NCI-H2029 treated with DMSO at 0.1 percent for 48 hours (cell line): ENCODE results near the gene NSMF.

Experiments used
- DNase-seq: peaks from one replicate; lab custom pipeline; 2025; lab: John Stamatoyannopoulos, UW

The NSMF gene

GRCh38 chr9:137445930-137446431 is 13.2 kb downstream of the NSMF start:
- no peak for DNase-seq

GRCh38 chr9:137445275-137445807 is 13.8 kb downstream of the NSMF start:
- DNase-seq: peak; percentile 21

- DNase-seq: no peak
Measured at GRCh38 chr9:137444106-137444790, 14.9 kb downstream of the NSMF start.

GRCh38 chr9:137441935-137442321 is 17.2 kb downstream of the NSMF start:
- DNase-seq: no peak

- DNase-seq: no peak
Measured at GRCh38 chr9:137441289-137441934, 17.7 kb downstream of the NSMF start, which contains the start of gene ENTPD8. ENTPD8 (minus strand) TSS chr9:137441357; CDS start chr9:137438285, 3,072 bp downstream.

GRCh38 chr9:137439158-137439714 is 19.9 kb downstream of the NSMF start:
- no peak for DNase-seq

GRCh38 chr9:137438591-137439157 is 20.5 kb downstream of the NSMF start:
- DNase-seq: no peak

GRCh38 chr9:137437691-137438590 is 21.2 kb downstream of the NSMF start:
- DNase-seq: no peak

- no peak for DNase-seq
Measured at GRCh38 chr9:137436761-137437600, 22.2 kb downstream of the NSMF start.

GRCh38 chr9:137435980-137436760 is 23.0 kb downstream of the NSMF start:
- DNase-seq: no peak

- no peak for DNase-seq
Measured at GRCh38 chr9:137435381-137435891, 23.7 kb downstream of the NSMF start.

GRCh38 chr9:137434498-137435380 is 24.4 kb downstream of the NSMF start:
- no peak for DNase-seq

- no peak for DNase-seq
Measured at GRCh38 chr9:137433916-137434431, 25.2 kb downstream of the NSMF start.

- no peak for DNase-seq
Measured at GRCh38 chr9:137433349-137433915, 25.7 kb downstream of the NSMF start.

- DNase-seq: no peak
Measured at GRCh38 chr9:137432687-137433348, 26.3 kb downstream of the NSMF start.

GRCh38 chr9:137431416-137431931 is 27.7 kb downstream of the NSMF start:
- DNase-seq: no peak
